Measurements from ENCODE around the gene HAUS2.

DNA sequence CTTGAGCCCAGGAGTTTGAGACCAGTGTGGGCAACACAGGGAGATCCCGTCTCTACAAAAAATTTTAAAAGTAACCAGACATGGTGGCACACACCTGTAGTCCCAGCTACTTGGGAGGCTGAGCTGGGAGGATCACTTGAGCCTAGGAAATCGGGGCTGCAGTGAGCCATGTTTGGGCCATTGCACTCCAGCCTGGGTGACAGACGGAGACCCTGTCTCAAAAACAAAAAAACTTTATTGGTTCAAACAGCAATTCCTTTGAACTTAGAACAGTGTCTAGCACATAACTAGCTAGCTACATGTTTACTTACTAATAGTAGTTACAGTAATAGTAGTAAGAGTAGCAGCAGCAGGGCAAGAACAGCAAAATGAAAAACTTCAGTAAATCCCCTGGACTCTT is 10.1 kb downstream of the HAUS2 start:
- TF ChIP-seq CTCF (IDR thresholded peaks at IDR 0.05) (no peak), SMC3 (IDR thresholded peaks at IDR 0.05) (no peak), ZNF302 (CRISPR knock-in tag; IDR thresholded peaks at IDR 0.05) (no peak), MAZ (IDR thresholded peaks at IDR 0.05; ENCODE audit: borderline replicate concordance, low read depth, low read length) (no peak), EP300 (IDR thresholded peaks at IDR 0.05) (no peak), MAFK (IDR thresholded peaks at IDR 0.05; ENCODE audit: partially characterized antibody) (no peak), JUN (IDR thresholded peaks at IDR 0.05) (no peak), NR3C1 (IDR thresholded peaks at IDR 0.05) (no peak), RCOR1 (IDR thresholded peaks at IDR 0.05; ENCODE audit: low read depth, low read length) (no peak), POLR2A (IDR thresholded peaks at IDR 0.05; ENCODE audit: low read length) (no peak), NPAS2 (CRISPR knock-in tag; IDR thresholded peaks at IDR 0.05; ENCODE audit: borderline replicate concordance) (no peak), SREBF2 (IDR thresholded peaks at IDR 0.05) (no peak)
- TF ChIP-seq, protein P1, sequence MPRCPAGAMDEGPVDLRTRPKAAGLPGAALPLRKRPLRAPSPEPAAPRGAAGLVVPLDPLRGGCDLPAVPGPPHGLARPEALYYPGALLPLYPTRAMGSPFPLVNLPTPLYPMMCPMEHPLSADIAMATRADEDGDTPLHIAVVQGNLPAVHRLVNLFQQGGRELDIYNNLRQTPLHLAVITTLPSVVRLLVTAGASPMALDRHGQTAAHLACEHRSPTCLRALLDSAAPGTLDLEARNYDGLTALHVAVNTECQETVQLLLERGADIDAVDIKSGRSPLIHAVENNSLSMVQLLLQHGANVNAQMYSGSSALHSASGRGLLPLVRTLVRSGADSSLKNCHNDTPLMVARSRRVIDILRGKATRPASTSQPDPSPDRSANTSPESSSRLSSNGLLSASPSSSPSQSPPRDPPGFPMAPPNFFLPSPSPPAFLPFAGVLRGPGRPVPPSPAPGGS (IDR thresholded peaks at IDR 0.05), result no peak

Measured in A549 (cell line).